HCT116 (cell line): ENCODE data around the gene CPS1. TPM values are rescaled to one million over a fixed set of nuclear protein-coding genes. Genes with fewer than 3 reads are reported as not detected.

Experiments
- ATAC-seq: fragments of 200-7000 bp; cut with Tn5 transposase; 2 replicates; pipeline ENCODE4 v1.9.1; 2020; ENCODE audit warnings: mild to moderate bottlenecking, moderate library complexity
- BruUV-seq: library from RNA; stranded (reverse); fragments of 400-500 nt; replicated peaks from 2 replicates; lab custom pipeline; 2021; lab: Mats Ljungman, UMichigan
- CTCF ChIA-PET: fragments of 300-600 bp; sonication (Branson Sonifier 250); formaldehyde crosslinking; loops from one replicate; lab custom pipeline; 2021; ENCODE audit warnings: antibody characterized with exemption; lab: Charles Lee
- POLR2A ChIA-PET: fragments of 300-600, 350-600 bp; sonication (Branson Sonifier 250); formaldehyde crosslinking; loops from one replicate; lab custom pipeline; 2021; ENCODE audit warnings: antibody characterized with exemption; lab: Charles Lee
- RAD21 ChIA-PET, 2 experiments: fragments of 300-600 bp; sonication (Branson Sonifier 250); formaldehyde crosslinking; loops; one replicate each; lab custom pipeline; 2023; ENCODE audit warnings: low total read pairs in 2 of 2; ENCODE audit not compliant: uncharacterized antibody in 2 of 2, unreplicated experiment in 2 of 2, low non-redundant PET in 1 of 2; lab: Charles Lee
- DNase-seq: peaks from one replicate; pipeline ENCODE4 v3.0.0-alpha.2; 2010; ENCODE audit warnings: low read depth, low spot score
- H2AFZ ChIP-seq: fragments of 200-600 bp; shearing (Covaris generic), sonication (generic); 2 replicates; pipeline ENCODE4 v1.6.1; 2017; ENCODE audit warnings: low read depth, mixed run types, mixed read lengths, antibody characterized with exemption, low read length; ENCODE audit not compliant: poor library complexity, severe bottlenecking
- H3K27ac ChIP-seq: 2 replicates; pipeline ENCODE4 v1.5.1; 2012; ENCODE audit warnings: low read depth, low read length
- H3K27me3 ChIP-seq: fragments of 200-600 bp; sonication (generic); 2 replicates; pipeline ENCODE4 v1.6.1; 2016; ENCODE audit warnings: mixed run types, low read length, mixed read lengths; ENCODE audit not compliant: insufficient read depth
- H3K36me3 ChIP-seq, 2 experiments: fragments of 200-500 bp in 1 of 2; fragments of 200-600 bp in 1 of 2; sonication (Bioruptor generic) in 1 of 2; sonication (generic) in 1 of 2; 2 replicates each; pipeline versions ENCODE4 v1.5.1 to v1.6.1; 2014 to 2016; ENCODE audit warnings: low read length in 2 of 2, inconsistent platforms in 1 of 2, mixed read lengths in 1 of 2, mixed run types in 1 of 2; ENCODE audit not compliant: insufficient read depth in 2 of 2, control insufficient read depth in 1 of 2
- H3K4me1 ChIP-seq, 2 experiments: fragments of 200-600 bp in 1 of 2; sonication (generic) in 1 of 2; 2 replicates each; pipeline versions ENCODE4 v1.5.1 to v1.6.1; 2012 to 2017; ENCODE audit warnings: low read length in 2 of 2, inconsistent platforms in 1 of 2, mild to moderate bottlenecking in 1 of 2, mixed read lengths in 1 of 2, mixed run types in 1 of 2, moderate library complexity in 1 of 2; ENCODE audit not compliant: insufficient read depth in 2 of 2, control insufficient read depth in 1 of 2
- H3K4me2 ChIP-seq: fragments of 200-600 bp; sonication (generic); 2 replicates; pipeline ENCODE4 v1.6.1; 2017; ENCODE audit warnings: mixed run types, low read length, mixed read lengths
- H3K4me3 ChIP-seq, 2 experiments: fragments of 200-600 bp in 1 of 2; sonication (generic) in 1 of 2; replicated peaks in 1 of 2; 2 replicates each; pipeline ENCODE4 v1.5.1; 2011 to 2016; ENCODE audit warnings: low read length in 2 of 2, control low read depth in 1 of 2, low read depth in 1 of 2, mild to moderate bottlenecking in 1 of 2, mixed read lengths in 1 of 2, mixed run types in 1 of 2
- H3K79me2 ChIP-seq: fragments of 200-600 bp; sonication (generic); 2 replicates; pipeline ENCODE4 v1.6.1; 2017; ENCODE audit warnings: mild to moderate bottlenecking, mixed run types, low read length, moderate library complexity, mixed read lengths; ENCODE audit not compliant: insufficient read depth
- H3K9ac ChIP-seq: fragments of 200-600 bp; sonication (generic); 2 replicates; pipeline ENCODE4 v1.6.1; 2016; ENCODE audit warnings: low read length, mixed read lengths
- H3K9me2 ChIP-seq: fragments of 200-600 bp; sonication (generic), shearing (Covaris generic); 2 replicates; pipeline ENCODE4 v1.6.1; 2017; ENCODE audit warnings: mixed run types, mild to moderate bottlenecking, moderate library complexity; ENCODE audit not compliant: insufficient read depth
- H3K9me3 ChIP-seq, 2 experiments: fragments of 200-500 bp in 1 of 2; fragments of 200-600 bp in 1 of 2; sonication (Bioruptor generic) in 1 of 2; sonication (generic) in 1 of 2; 2 replicates each; pipeline ENCODE4 v1.6.1; 2014 to 2017; ENCODE audit warnings: low read length in 2 of 2, mixed read lengths in 2 of 2, inconsistent platforms in 1 of 2, low read depth in 1 of 2, mild to moderate bottlenecking in 1 of 2, mixed run types in 1 of 2, moderate library complexity in 1 of 2; ENCODE audit not compliant: control insufficient read depth in 1 of 2, insufficient read depth in 1 of 2
- H4K20me1 ChIP-seq: fragments of 200-600 bp; sonication (generic), shearing (Covaris generic); 2 replicates; pipeline ENCODE4 v1.6.1; 2017; ENCODE audit warnings: mixed run types, mild to moderate bottlenecking, moderate library complexity; ENCODE audit not compliant: insufficient read depth
- CBX3 ChIP-seq: IDR thresholded peaks from 2 replicates; pipeline ENCODE4 v1.6.1; 2012; ENCODE audit warnings: low read depth
- CEBPB ChIP-seq: IDR thresholded peaks from 2 replicates; pipeline ENCODE4 v1.6.1; 2012; ENCODE audit warnings: low read depth
- CTCF ChIP-seq, 3 experiments: fragments of 200-600 bp in 1 of 3; sonication (generic) in 1 of 3; IDR thresholded peaks in 2 of 3; conservative IDR thresholded peaks in 1 of 3; 2 replicates each; pipeline ENCODE4 v1.5.1; 2012 to 2017; ENCODE audit warnings: low read depth in 2 of 3, low read length in 2 of 3, antibody characterized with exemption in 1 of 3, borderline replicate concordance in 1 of 3, control low read depth in 1 of 3, mild to moderate bottlenecking in 1 of 3, mixed read lengths in 1 of 3, mixed run types in 1 of 3, moderate library complexity in 1 of 3; ENCODE audit not compliant: insufficient read depth in 1 of 3
- EGR1 ChIP-seq: IDR thresholded peaks from 2 replicates; pipeline ENCODE4 v1.6.1; 2012; ENCODE audit warnings: low read depth
- ELF1 ChIP-seq: IDR thresholded peaks from 2 replicates; pipeline ENCODE4 v1.6.1; 2012; ENCODE audit warnings: low read depth, borderline replicate concordance
- EZH2 ChIP-seq: fragments of 200-600 bp; sonication (generic); IDR thresholded peaks from 2 replicates; pipeline ENCODE4 v1.6.1; 2017; ENCODE audit warnings: antibody characterized with exemption, mixed run types
- EZH2phosphoT487 ChIP-seq: fragments of 200-600 bp; IDR thresholded peaks from 2 replicates; pipeline ENCODE4 v1.6.1; 2018; ENCODE audit warnings: antibody characterized with exemption, borderline replicate concordance
- JUND ChIP-seq: IDR thresholded peaks from 2 replicates; pipeline ENCODE4 v1.6.1; 2012
- POLR2A ChIP-seq: IDR thresholded peaks from 2 replicates; pipeline ENCODE4 v1.7.0; 2011; ENCODE audit warnings: borderline replicate concordance; ENCODE audit not compliant: insufficient read depth, insufficient read length; ENCODE audit errors: extremely low read depth
- POLR2AphosphoS5 ChIP-seq: IDR thresholded peaks from 2 replicates; pipeline ENCODE4 v1.6.1; 2011; ENCODE audit warnings: mild to moderate bottlenecking, low read depth, low read length, moderate library complexity
- RAD21 ChIP-seq: IDR thresholded peaks from 2 replicates; pipeline ENCODE4 v1.6.1; 2012; ENCODE audit warnings: low read depth, mild to moderate bottlenecking
- SIN3A ChIP-seq: IDR thresholded peaks from 2 replicates; pipeline ENCODE4 v1.6.1; 2012; ENCODE audit warnings: low read depth
- SRF ChIP-seq: IDR thresholded peaks from 2 replicates; pipeline ENCODE4 v1.6.1; 2012; ENCODE audit warnings: low read depth
- TCF7L2 ChIP-seq: IDR thresholded peaks from 2 replicates; pipeline ENCODE4 v1.7.0; 2011; ENCODE audit warnings: borderline replicate concordance, inconsistent platforms; ENCODE audit not compliant: insufficient read depth, insufficient read length; ENCODE audit errors: extremely low read depth
- YY1 ChIP-seq: IDR thresholded peaks from 2 replicates; pipeline ENCODE4 v1.6.1; 2011; ENCODE audit warnings: low read length, low read depth, moderate library complexity, mild to moderate bottlenecking; ENCODE audit not compliant: insufficient replicate concordance; ENCODE audit errors: extremely low read depth
- ZFX ChIP-seq: fragments of 450-650 bp; IDR thresholded peaks from 2 replicates; pipeline ENCODE4 v1.6.1; 2017
- ZNF274 ChIP-seq: fragments of 200-500 bp; sonication (Bioruptor generic); IDR thresholded peaks from 2 replicates; pipeline ENCODE4 v1.6.1; 2014; ENCODE audit warnings: mild to moderate bottlenecking, low read depth, low read length, inconsistent platforms
- intact Hi-C: fragments of 100-400 bp; cut with micrococcal nuclease; formaldehyde crosslinking; loops from 2 replicates; pipeline ENCODE4 v1.10.0; 2022
- total RNA-seq: library from RNA; stranded (reverse); gene quantifications from one replicate; pipeline ENCODE4 v1.2.1, GENCODE V29; 2021; ENCODE audit not compliant: unreplicated experiment
- TF ChIP-seq, protein P1 (sequence below): IDR thresholded peaks from 2 replicates; pipeline ENCODE4 v1.6.1; 2012

CPS1 gene
- total RNA-seq, 1 experiment from 2014 or later: 37.5 TPM

DNA sequence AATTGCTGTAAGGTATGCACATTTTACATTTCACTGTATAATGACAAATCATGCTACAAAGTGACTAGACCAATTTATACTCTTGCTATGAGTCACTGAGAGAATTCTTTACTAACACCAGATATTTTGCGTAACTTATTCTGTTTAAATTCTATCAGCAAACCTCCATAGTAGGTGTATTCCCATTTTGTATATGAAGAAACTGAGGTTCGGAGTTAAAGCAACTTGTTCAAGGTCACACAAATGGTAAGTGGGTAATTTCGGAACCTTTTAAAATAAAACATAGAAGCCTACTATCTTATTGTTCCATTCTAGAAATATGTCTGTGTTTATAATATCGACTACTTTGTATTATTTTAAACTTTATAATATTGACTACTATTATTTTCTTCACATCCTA, 15.9 kb upstream of the CPS1 start:
- Histone ChIP-seq H3K9me2 (no peaks in the 10 kb centered on the region), H3K27me3 (no peaks in the 10 kb centered on the region), H3K27ac (no peak overlapping the region)
- ATAC-seq: no peak
- no peak for TF ChIP-seq CTCF (IDR thresholded peaks at IDR 0.05 in 2 of 3, conservative IDR thresholded peaks at IDR 0.05 in 1 of 3; ENCODE audit: borderline replicate concordance in 1 of 3, insufficient read depth in 1 of 3, low read depth in 2 of 3, low read length in 2 of 3)
- no peak for TF ChIP-seq SIN3A
- TF ChIP-seq CEBPB: no peak
- TF ChIP-seq EZH2: no peak
- no peak for TF ChIP-seq ELF1
- no peak for TF ChIP-seq YY1
- no peak for TF ChIP-seq EZH2phosphoT487
- no peak for TF ChIP-seq TCF7L2
- TF ChIP-seq JUND: no peak
- TF ChIP-seq, all 23 proteins: peak for 0
- RAD21 ChIA-PET: no interaction called here
- Histone ChIP-seq H3K79me2 (no peaks in the 10 kb centered on the region), H2AFZ (no peak overlapping the region), H3K4me3 (no peak overlapping the region), H3K9ac (no peak overlapping the region), H3K4me1 (no peaks in the 10 kb centered on the region), H3K4me2 (no peak overlapping the region), H3K9me3 (no peaks in the 10 kb centered on the region), H4K20me1 (no peaks in the 10 kb centered on the region), H3K36me3 (no peaks in the 10 kb centered on the region)
- POLR2A ChIA-PET: no interaction called here
- no TSS peak for BruUV-seq
- intact Hi-C loops: no loop called here
- DNase-seq: no peak
- CTCF ChIA-PET: no interaction called here

- ATAC-seq: no peak
- ChIA-PET RAD21 (no interaction called here), CTCF (no interaction called here), POLR2A (no interaction called here)
- Histone ChIP-seq H4K20me1 (no peaks in the 10 kb centered on the region), H3K9me3 (no peaks in the 10 kb centered on the region), H3K4me3 (no peak overlapping the region), H3K4me2 (no peak overlapping the region), H3K4me1 (no peaks in the 10 kb centered on the region), H3K36me3 (no peaks in the 10 kb centered on the region), H3K79me2 (no peaks in the 10 kb centered on the region), H3K9me2 (no peaks in the 10 kb centered on the region), H3K27ac (no peak overlapping the region), H3K9ac (no peak overlapping the region), H3K27me3 (no peaks in the 10 kb centered on the region), H2AFZ (no peak overlapping the region)
- BruUV-seq: no TSS peak
- DNase-seq: no peak
- intact Hi-C loops: no loop called here
- no peak for TF ChIP-seq POLR2A
- TF ChIP-seq EZH2phosphoT487: no peak
- TF ChIP-seq, protein P1, sequence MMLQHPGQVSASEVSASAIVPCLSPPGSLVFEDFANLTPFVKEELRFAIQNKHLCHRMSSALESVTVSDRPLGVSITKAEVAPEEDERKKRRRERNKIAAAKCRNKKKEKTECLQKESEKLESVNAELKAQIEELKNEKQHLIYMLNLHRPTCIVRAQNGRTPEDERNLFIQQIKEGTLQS: no peak
- TF ChIP-seq ZNF274: no peak
- TF ChIP-seq RAD21: no peak
- TF ChIP-seq CEBPB: no peak
- no peak for TF ChIP-seq SRF
- TF ChIP-seq YY1: no peak
- no peak for TF ChIP-seq CTCF (IDR thresholded peaks at IDR 0.05 in 2 of 3, conservative IDR thresholded peaks at IDR 0.05 in 1 of 3; ENCODE audit: borderline replicate concordance in 1 of 3, insufficient read depth in 1 of 3, low read depth in 2 of 3, low read length in 2 of 3)
- TF ChIP-seq ELF1: no peak
- no peak for TF ChIP-seq ZFX
- no peak for TF ChIP-seq EGR1
- TF ChIP-seq POLR2AphosphoS5: no peak
- no peak for TF ChIP-seq TCF7L2
- TF ChIP-seq CBX3: no peak
- no peak for TF ChIP-seq EZH2
Measured at GRCh38 chr2:210540900-210541289, 15.5 kb upstream of the CPS1 start.
